Gastroesophageal sphincter (tissue), 4 donors: Measurements from ENCODE around the gene EML2. TPM values are rescaled to one million over a fixed set of nuclear protein-coding genes. Genes with fewer than 3 reads are reported as not detected.
A peak's percentile ranks its signal among the peaks of the same experiment; 100 is the strongest.

Source experiments
- ATAC-seq: fragments of 150-250 bp; one replicate; pipeline ENCODE4 v1.9.1; 2016; ENCODE audit warnings: mild to moderate bottlenecking, moderate library complexity
- H3K27ac ChIP-seq, 4 donors: fragments of 200-600 bp; sonication (generic) in 3 of 4; 1 replicate in 3 of 4; 2 replicates in 1 of 4; pipeline ENCODE4 v1.5.1; 2016 to 2019
- H3K27me3 ChIP-seq: fragments of 200-600 bp; sonication (generic); one replicate; pipeline ENCODE4 v1.5.1; 2019
- H3K36me3 ChIP-seq, 2 donors: fragments of 200-600 bp; sonication (generic); one replicate each; pipeline ENCODE4 v1.5.1; 2019; ENCODE audit warnings: control low read depth in 1 of 2
- H3K4me1 ChIP-seq, 3 donors: fragments of 200-600 bp; sonication (generic); 1 replicate in 2 of 3; 2 replicates in 1 of 3; pipeline ENCODE4 v1.5.1; 2016 to 2019; ENCODE audit warnings: control low read depth in 2 of 3
- H3K4me3 ChIP-seq, 2 donors: fragments of 200-600 bp; sonication (generic); one replicate each; pipeline ENCODE4 v1.5.1; 2019; ENCODE audit warnings: mild to moderate bottlenecking in 1 of 2, moderate library complexity in 1 of 2
- H3K9me3 ChIP-seq, 3 donors: fragments of 200-600 bp; sonication (generic); one replicate each; pipeline ENCODE4 v1.5.1; 2017 to 2019; ENCODE audit warnings: control low read depth in 2 of 3
- EP300 ChIP-seq: sonication (generic); formaldehyde crosslinking; IDR thresholded peaks from one replicate; pipeline ENCODE4 v1.6.1; 2017; ENCODE audit warnings: antibody characterized with exemption, mild to moderate bottlenecking
- POLR2A ChIP-seq, 2 donors: fragments of 450-650 bp; IDR thresholded peaks; one replicate each; pipeline ENCODE4 v1.6.1; 2017; ENCODE audit warnings: antibody characterized with exemption in 2 of 2, mild to moderate bottlenecking in 2 of 2, moderate library complexity in 1 of 2
- POLR2AphosphoS5 ChIP-seq: sonication (generic); formaldehyde crosslinking; IDR thresholded peaks from one replicate; pipeline ENCODE4 v1.6.1; 2017; ENCODE audit warnings: antibody characterized with exemption
- WGBS, 2 donors: methylation state at CpG; one replicate each; pipeline ENCODE4 v1.1.5; 2018; ENCODE audit warnings: low coverage in 1 of 2; 5-methylcytosine and 5-hydroxymethylcytosine counted together
- total RNA-seq, 4 donors: library from RNA; depleted of rRNA; stranded (reverse); fragments of >200 nt; gene quantifications; one replicate each; pipeline ENCODE4 v1.1.0, GENCODE V29; 2016
- TF ChIP-seq, protein P1 (sequence below), 4 experiments: fragments of 200-600 bp in 2 of 4; fragments of 450-650 bp in 2 of 4; sonication (generic) in 1 of 4; IDR thresholded peaks; one replicate each; pipeline ENCODE4 v1.5.1; 2017 to 2019; ENCODE audit warnings: antibody characterized with exemption in 4 of 4, mild to moderate bottlenecking in 2 of 4, moderate library complexity in 2 of 4

Gene EML2
- total RNA-seq, 4 donors from 2014 or later = 18.3 to 29.2 (median 18.9) TPM

DNA sequence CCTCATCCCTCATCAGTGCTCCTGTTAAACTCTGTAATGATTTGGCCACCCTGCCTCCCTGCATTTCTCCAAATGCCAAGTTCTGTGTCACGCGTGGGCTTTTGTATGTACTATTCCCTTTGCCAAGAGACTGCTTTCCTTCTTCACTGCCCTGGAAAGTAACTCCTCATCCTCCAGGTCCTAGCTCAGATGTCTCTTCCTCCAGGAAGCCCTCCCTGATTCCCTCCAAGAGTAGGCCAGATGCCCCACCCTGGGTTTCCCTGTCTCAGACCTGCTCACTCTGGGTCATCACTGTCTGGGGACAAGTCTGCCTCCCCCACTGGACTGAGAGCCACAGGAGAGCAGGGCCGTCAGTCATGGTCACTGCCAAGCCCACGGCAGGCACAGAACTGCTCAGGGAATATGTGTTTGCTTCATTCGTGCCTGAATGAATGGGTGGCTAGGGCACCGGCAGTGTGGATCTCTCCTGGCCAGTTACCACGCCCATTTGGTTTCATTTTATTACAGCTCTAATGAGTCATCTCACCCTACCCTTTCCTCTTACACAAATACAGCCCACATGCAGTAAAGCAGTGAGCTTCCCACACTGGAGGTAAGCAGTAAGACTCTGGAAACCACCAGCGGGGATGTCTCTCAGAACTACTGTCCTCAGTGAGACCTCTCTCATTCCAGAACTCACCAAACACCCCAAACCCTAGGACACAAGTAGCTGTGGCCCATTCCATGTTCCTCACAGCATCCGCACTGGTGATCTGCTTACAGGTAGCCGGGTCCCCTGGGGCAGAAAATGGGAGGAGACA is 25.1 kb downstream of the EML2 start:
- peak overlapping the region in 3 of 4 donors; percentile 23 to 70 (median 45) for H3K27ac ChIP-seq
- peaks cover 0 to 82% of the 10 kb centered on the region in 2 donors for H3K36me3 ChIP-seq
- H3K4me3 ChIP-seq = no peak overlapping the region
- H3K27me3 ChIP-seq = no peaks in the 10 kb centered on the region
- H3K9me3 ChIP-seq = no peaks in the 10 kb centered on the region
- peak; percentile 52 for ATAC-seq
- TF ChIP-seq EP300 = no peak
- no peak for TF ChIP-seq POLR2AphosphoS5
- no peak for TF ChIP-seq POLR2A (IDR thresholded peaks at IDR 0.05)
- peaks cover 0 to 14% (median 2%) of the 10 kb centered on the region in 3 donors for H3K4me1 ChIP-seq
- 37 to 100% methylated on average over 1 to 6 of the region's 10 CpGs for WGBS, 2 donors

GRCh38 chr19:45608948-45609347 is 30.2 kb downstream of the EML2 start:
- Histone ChIP-seq H3K36me3 (peaks cover 0 to 54% of the 10 kb centered on the region in 2 donors), H3K4me1 (peaks cover 0 to 14% (median 8%) of the 10 kb centered on the region in 3 donors), H3K9me3 (no peaks in the 10 kb centered on the region), H3K27me3 (no peaks in the 10 kb centered on the region), H3K4me3 (no peak overlapping the region), H3K27ac (no peak overlapping the region)
- 88 to 93% methylated on average over 6 of the region's 6 CpGs for WGBS, 2 donors
- TF ChIP-seq POLR2A (IDR thresholded peaks at IDR 0.05) = no peak
- no peak for TF ChIP-seq POLR2AphosphoS5
- TF ChIP-seq EP300 = no peak
- TF ChIP-seq, protein P1, sequence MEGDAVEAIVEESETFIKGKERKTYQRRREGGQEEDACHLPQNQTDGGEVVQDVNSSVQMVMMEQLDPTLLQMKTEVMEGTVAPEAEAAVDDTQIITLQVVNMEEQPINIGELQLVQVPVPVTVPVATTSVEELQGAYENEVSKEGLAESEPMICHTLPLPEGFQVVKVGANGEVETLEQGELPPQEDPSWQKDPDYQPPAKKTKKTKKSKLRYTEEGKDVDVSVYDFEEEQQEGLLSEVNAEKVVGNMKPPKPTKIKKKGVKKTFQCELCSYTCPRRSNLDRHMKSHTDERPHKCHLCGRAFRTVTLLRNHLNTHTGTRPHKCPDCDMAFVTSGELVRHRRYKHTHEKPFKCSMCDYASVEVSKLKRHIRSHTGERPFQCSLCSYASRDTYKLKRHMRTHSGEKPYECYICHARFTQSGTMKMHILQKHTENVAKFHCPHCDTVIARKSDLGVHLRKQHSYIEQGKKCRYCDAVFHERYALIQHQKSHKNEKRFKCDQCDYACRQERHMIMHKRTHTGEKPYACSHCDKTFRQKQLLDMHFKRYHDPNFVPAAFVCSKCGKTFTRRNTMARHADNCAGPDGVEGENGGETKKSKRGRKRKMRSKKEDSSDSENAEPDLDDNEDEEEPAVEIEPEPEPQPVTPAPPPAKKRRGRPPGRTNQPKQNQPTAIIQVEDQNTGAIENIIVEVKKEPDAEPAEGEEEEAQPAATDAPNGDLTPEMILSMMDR (IDR thresholded peaks at IDR 0.05) = no peak
- no peak for ATAC-seq

GRCh38 chr19:45607071-45608029 is 31.8 kb downstream of the EML2 start:
- Histone ChIP-seq H3K27ac (peak overlapping the region in 3 of 4 donors; percentile 0 to 59 (median 40)), H3K9me3 (no peaks in the 10 kb centered on the region), H3K27me3 (peaks cover 13% of the 10 kb centered on the region), H3K4me1 (peaks cover 0 to 15% (median 8%) of the 10 kb centered on the region in 3 donors), H3K36me3 (peaks cover 0 to 38% of the 10 kb centered on the region in 2 donors), H3K4me3 (peak overlapping the region in 1 of 2 donors; percentile 29)
- peak; percentile 79 for ATAC-seq
- TF ChIP-seq, protein P1 (IDR thresholded peaks at IDR 0.05) = peak in 3 of 4 experiments; percentile 85 to 96 (median 91)
- TF ChIP-seq POLR2A (IDR thresholded peaks at IDR 0.05) (no peak), EP300 (no peak), POLR2AphosphoS5 (peak; percentile 39)
- WGBS, 2 donors = 3 to 100% methylated on average over 1 to 22 of the region's 28 CpGs

- H3K4me1 ChIP-seq = peaks cover 0 to 49% (median 0%) of the 10 kb centered on the region in 3 donors
- TF ChIP-seq, protein P1 (IDR thresholded peaks at IDR 0.05) = no peak
- TF ChIP-seq POLR2A (IDR thresholded peaks at IDR 0.05) = no peak
- TF ChIP-seq EP300 = no peak
- TF ChIP-seq POLR2AphosphoS5 = no peak
- H3K27ac ChIP-seq = peak within 1 kb of the TSS in 3 of 4 donors; percentile 38 to 74 (median 43)
- WGBS, 2 donors = 0% methylated on average over 12 to 17 of the region's 52 CpGs
- ATAC-seq = peak; percentile 44
- H3K9me3 ChIP-seq = no peaks in the 10 kb centered on the region
- peaks cover 69% of the 10 kb centered on the region for H3K27me3 ChIP-seq
- H3K36me3 ChIP-seq = no peaks in the 10 kb centered on the region
- peak within 1 kb of the TSS; percentile 13 to 52 for H3K4me3 ChIP-seq
Measured at GRCh38 chr19:45601524-45602374, 37.4 kb downstream of the EML2 start, which contains the start of gene GPR4. TSS of gene GPR4 (minus strand) at chr19:45602212. CDS start at chr19:45591866, 10,346 bp downstream.
